Neural cell (in vitro differentiated cells): ENCODE data around the gene ERC2.

Source experiments
- EZH2 ChIP-seq: fragments of 200-600, 300-800 bp; shearing (Covaris generic), sonication (generic); IDR thresholded peaks from 2 replicates; pipeline ENCODE4 v1.6.1; 2014; ENCODE audit warnings: antibody characterized with exemption, low read length, borderline replicate concordance, mild to moderate bottlenecking; ENCODE audit not compliant: insufficient read depth, poor library complexity, severe bottlenecking
- MXI1 ChIP-seq: fragments of 450-650 bp; conservative IDR thresholded peaks from 2 replicates; pipeline ENCODE4 v1.6.1; 2014; ENCODE audit warnings: antibody characterized with exemption, mild to moderate bottlenecking; ENCODE audit not compliant: poor library complexity, severe bottlenecking
- POLR2AphosphoS5 ChIP-seq: IDR thresholded peaks from 2 replicates; pipeline ENCODE4 v1.6.1; 2012
- RAD21 ChIP-seq: fragments of 450-650 bp; conservative IDR thresholded peaks from 2 replicates; pipeline ENCODE4 v1.6.1; 2014; ENCODE audit warnings: antibody characterized with exemption, mild to moderate bottlenecking, moderate library complexity
- TF ChIP-seq, protein P1 (sequence below): IDR thresholded peaks from 2 replicates; pipeline ENCODE4 v1.6.1; 2012; ENCODE audit warnings: borderline replicate concordance
- TF ChIP-seq, protein P2 (sequence below): fragments of 450-650 bp; IDR thresholded peaks from 2 replicates; pipeline ENCODE4 v1.5.1; 2014; ENCODE audit warnings: antibody characterized with exemption, mild to moderate bottlenecking, moderate library complexity; ENCODE audit not compliant: poor library complexity, severe bottlenecking

- no peak for TF ChIP-seq POLR2AphosphoS5
- TF ChIP-seq, protein P1, sequence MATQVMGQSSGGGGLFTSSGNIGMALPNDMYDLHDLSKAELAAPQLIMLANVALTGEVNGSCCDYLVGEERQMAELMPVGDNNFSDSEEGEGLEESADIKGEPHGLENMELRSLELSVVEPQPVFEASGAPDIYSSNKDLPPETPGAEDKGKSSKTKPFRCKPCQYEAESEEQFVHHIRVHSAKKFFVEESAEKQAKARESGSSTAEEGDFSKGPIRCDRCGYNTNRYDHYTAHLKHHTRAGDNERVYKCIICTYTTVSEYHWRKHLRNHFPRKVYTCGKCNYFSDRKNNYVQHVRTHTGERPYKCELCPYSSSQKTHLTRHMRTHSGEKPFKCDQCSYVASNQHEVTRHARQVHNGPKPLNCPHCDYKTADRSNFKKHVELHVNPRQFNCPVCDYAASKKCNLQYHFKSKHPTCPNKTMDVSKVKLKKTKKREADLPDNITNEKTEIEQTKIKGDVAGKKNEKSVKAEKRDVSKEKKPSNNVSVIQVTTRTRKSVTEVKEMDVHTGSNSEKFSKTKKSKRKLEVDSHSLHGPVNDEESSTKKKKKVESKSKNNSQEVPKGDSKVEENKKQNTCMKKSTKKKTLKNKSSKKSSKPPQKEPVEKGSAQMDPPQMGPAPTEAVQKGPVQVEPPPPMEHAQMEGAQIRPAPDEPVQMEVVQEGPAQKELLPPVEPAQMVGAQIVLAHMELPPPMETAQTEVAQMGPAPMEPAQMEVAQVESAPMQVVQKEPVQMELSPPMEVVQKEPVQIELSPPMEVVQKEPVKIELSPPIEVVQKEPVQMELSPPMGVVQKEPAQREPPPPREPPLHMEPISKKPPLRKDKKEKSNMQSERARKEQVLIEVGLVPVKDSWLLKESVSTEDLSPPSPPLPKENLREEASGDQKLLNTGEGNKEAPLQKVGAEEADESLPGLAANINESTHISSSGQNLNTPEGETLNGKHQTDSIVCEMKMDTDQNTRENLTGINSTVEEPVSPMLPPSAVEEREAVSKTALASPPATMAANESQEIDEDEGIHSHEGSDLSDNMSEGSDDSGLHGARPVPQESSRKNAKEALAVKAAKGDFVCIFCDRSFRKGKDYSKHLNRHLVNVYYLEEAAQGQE: no peak
- TF ChIP-seq, protein P2, sequence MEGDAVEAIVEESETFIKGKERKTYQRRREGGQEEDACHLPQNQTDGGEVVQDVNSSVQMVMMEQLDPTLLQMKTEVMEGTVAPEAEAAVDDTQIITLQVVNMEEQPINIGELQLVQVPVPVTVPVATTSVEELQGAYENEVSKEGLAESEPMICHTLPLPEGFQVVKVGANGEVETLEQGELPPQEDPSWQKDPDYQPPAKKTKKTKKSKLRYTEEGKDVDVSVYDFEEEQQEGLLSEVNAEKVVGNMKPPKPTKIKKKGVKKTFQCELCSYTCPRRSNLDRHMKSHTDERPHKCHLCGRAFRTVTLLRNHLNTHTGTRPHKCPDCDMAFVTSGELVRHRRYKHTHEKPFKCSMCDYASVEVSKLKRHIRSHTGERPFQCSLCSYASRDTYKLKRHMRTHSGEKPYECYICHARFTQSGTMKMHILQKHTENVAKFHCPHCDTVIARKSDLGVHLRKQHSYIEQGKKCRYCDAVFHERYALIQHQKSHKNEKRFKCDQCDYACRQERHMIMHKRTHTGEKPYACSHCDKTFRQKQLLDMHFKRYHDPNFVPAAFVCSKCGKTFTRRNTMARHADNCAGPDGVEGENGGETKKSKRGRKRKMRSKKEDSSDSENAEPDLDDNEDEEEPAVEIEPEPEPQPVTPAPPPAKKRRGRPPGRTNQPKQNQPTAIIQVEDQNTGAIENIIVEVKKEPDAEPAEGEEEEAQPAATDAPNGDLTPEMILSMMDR: no peak
- TF ChIP-seq RAD21: no peak
- no peak for TF ChIP-seq EZH2
- no peak for TF ChIP-seq MXI1
Measured at GRCh38 chr3:55765906-55766701, 702.2 kb downstream of the ERC2 start.
